HepG2 (cell line): ENCODE data around the gene NOTCH3. TPM values are rescaled to one million over a fixed set of nuclear protein-coding genes. Genes with fewer than 3 reads are reported as not detected.

Experiments used
- ADNP ChIP-seq: sonication (generic); formaldehyde crosslinking; IDR thresholded peaks from 2 replicates; pipeline ENCODE4 v1.4.0; 2020; ENCODE audit warnings: missing genetic modification reagents
- AKAP8 ChIP-seq: sonication (generic); formaldehyde crosslinking; IDR thresholded peaks from 2 replicates; pipeline ENCODE4 v1.5.1; 2020; ENCODE audit warnings: mild to moderate bottlenecking, missing genetic modification reagents
- EP300 ChIP-seq, 3 experiments: sonication (generic) in 1 of 3; formaldehyde crosslinking in 1 of 3; IDR thresholded peaks; 2 replicates each; pipeline versions ENCODE4 v1.5.1 to v1.6.1; 2011 to 2020; ENCODE audit warnings: low read depth in 2 of 3, low read length in 2 of 3, borderline replicate concordance in 1 of 3, improper control_type of control experiment in 1 of 3, mild to moderate bottlenecking in 1 of 3, missing genetic modification reagents in 1 of 3, moderate library complexity in 1 of 3
- GABPA ChIP-seq, 2 experiments: IDR thresholded peaks; 2 replicates each; pipeline ENCODE4 v1.6.1; 2011 to 2016; ENCODE audit warnings: low read depth in 2 of 2, low read length in 1 of 2, missing biosample characterization in 1 of 2, missing genetic modification characterization in 1 of 2
- HIVEP1 ChIP-seq: sonication (generic); formaldehyde crosslinking; IDR thresholded peaks from 2 replicates; pipeline ENCODE4 v1.4.0; 2020; ENCODE audit warnings: mild to moderate bottlenecking, missing genetic modification reagents
- MTA1 ChIP-seq: sonication (generic); formaldehyde crosslinking; IDR thresholded peaks from 2 replicates; pipeline ENCODE4 v1.4.0; 2020; ENCODE audit warnings: missing genetic modification reagents, mild to moderate bottlenecking, borderline replicate concordance
- POLR2AphosphoS2 ChIP-seq: IDR thresholded peaks from 2 replicates; pipeline ENCODE4 v1.6.1; 2011; ENCODE audit warnings: low read depth, low read length, improper control_type of control experiment
- REL ChIP-seq: sonication (generic); formaldehyde crosslinking; conservative IDR thresholded peaks from 2 replicates; pipeline ENCODE4 v1.8.0; 2022; ENCODE audit warnings: mild to moderate bottlenecking, missing genetic modification reagents, moderate library complexity
- SKI ChIP-seq: fragments of 450-650 bp; IDR thresholded peaks from one replicate; pipeline ENCODE4 v1.6.1; 2018; ENCODE audit warnings: mild to moderate bottlenecking; ENCODE audit not compliant: partially characterized antibody
- U2AF2 ChIP-seq: fragments of 200-400 bp; formaldehyde crosslinking; IDR thresholded peaks from 2 replicates; pipeline ENCODE4 v1.6.1; 2017; ENCODE audit warnings: low read depth, mild to moderate bottlenecking, low read length
- ZBTB43 ChIP-seq: sonication (generic); formaldehyde crosslinking; conservative IDR thresholded peaks from 2 replicates; pipeline ENCODE4 v1.4.0; 2020; ENCODE audit warnings: missing genetic modification reagents
- ZIK1 ChIP-seq: sonication (generic); formaldehyde crosslinking; IDR thresholded peaks from 2 replicates; pipeline ENCODE4 v1.5.0; 2020; ENCODE audit warnings: mild to moderate bottlenecking, low read depth, missing genetic modification reagents, borderline replicate concordance
- ZNF260 ChIP-seq: sonication (generic); formaldehyde crosslinking; IDR thresholded peaks from 2 replicates; pipeline ENCODE4 v1.4.0; 2020; ENCODE audit warnings: missing genetic modification reagents, low read depth, mild to moderate bottlenecking, borderline replicate concordance
- ZNF335 ChIP-seq: sonication (generic); formaldehyde crosslinking; IDR thresholded peaks from 2 replicates; pipeline ENCODE4 v1.4.0; 2020; ENCODE audit warnings: missing genetic modification reagents
- ZNF674 ChIP-seq: sonication (generic); formaldehyde crosslinking; IDR thresholded peaks from 2 replicates; pipeline ENCODE4 v1.5.0; 2020; ENCODE audit warnings: low read depth, mild to moderate bottlenecking, missing genetic modification reagents
- ZNF7 ChIP-seq: IDR thresholded peaks from 2 replicates; pipeline ENCODE4 v1.6.1; 2016; ENCODE audit warnings: missing biosample characterization, missing genetic modification reagents
- polyA plus RNA-seq, 8 experiments: library from polyadenylated mRNA; depleted of rRNA in 3 of 8; stranded (reverse) in 7 of 8; unstranded in 1 of 8; fragments of >200 nt; fragmentation: Illumina TruSeq in 4 of 8; extraction: Trizol in 4 of 8; gene quantifications; 2 replicates each; pipeline versions ENCODE4 v1.2.1 to v1.2.3, GENCODE V29; 2011 to 2016; ENCODE audit warnings: low read depth in 4 of 8, missing spikeins in 1 of 8, mixed read lengths in 1 of 8; ENCODE audit not compliant: insufficient read depth in 1 of 8
- total RNA-seq, 5 experiments: library from RNA; depleted of rRNA; stranded (reverse); fragments of >200 nt; fragmentation: Illumina TruSeq; extraction: Trizol; gene quantifications; 2 replicates each; pipeline ENCODE4 v1.2.3, GENCODE V29; 2016; ENCODE audit warnings: low read depth in 1 of 5
- TF ChIP-seq, protein P1 (sequence below): sonication (generic); formaldehyde crosslinking; IDR thresholded peaks from 2 replicates; pipeline ENCODE4 v1.9.0; 2022; ENCODE audit warnings: missing genetic modification reagents, mild to moderate bottlenecking, borderline replicate concordance
- TF ChIP-seq, protein P2 (sequence below): sonication (generic); formaldehyde crosslinking; IDR thresholded peaks from 2 replicates; pipeline ENCODE4 v1.4.0; 2020; ENCODE audit warnings: mild to moderate bottlenecking, low read depth, missing genetic modification reagents
- TF ChIP-seq, protein P3 (sequence below): sonication (generic); formaldehyde crosslinking; IDR thresholded peaks from 2 replicates; pipeline ENCODE4 v1.5.0; 2020; ENCODE audit warnings: mild to moderate bottlenecking, missing genetic modification reagents, borderline replicate concordance

Gene NOTCH3
- total and polyA plus RNA-seq, 2 of the 13 experiments (the other 11 are each of a cell fraction or from before 2014, with no cell fraction given): 0.09 to 0.28 TPM

- TF ChIP-seq ZBTB43 (CRISPR knock-in tag) (peak; percentile 80), ADNP (CRISPR knock-in tag) (no peak), HIVEP1 (CRISPR knock-in tag) (peak; percentile 79), SKI (no peak), ZNF260 (CRISPR knock-in tag) (no peak), GABPA (IDR thresholded peaks at IDR 0.05; ENCODE audit: low read depth, low read length) (no peak), GABPA (CRISPR knock-in tag; IDR thresholded peaks at IDR 0.05; ENCODE audit: low read depth) (no peak; the same call in 1 of the 2 replicates), REL (CRISPR knock-in tag) (no peak), EP300 (IDR thresholded peaks at IDR 0.05; ENCODE audit: low read depth in 2 of 2, low read length in 2 of 2) (no peak), EP300 (CRISPR knock-in tag; IDR thresholded peaks at IDR 0.05; ENCODE audit: borderline replicate concordance) (no peak), U2AF2 (no peak), AKAP8 (CRISPR knock-in tag) (peak; percentile 89; the same call in 1 of the 2 replicates), ZIK1 (CRISPR knock-in tag) (no peak), MTA1 (CRISPR knock-in tag) (peak; percentile 68; the same call in 1 of the 2 replicates), ZNF674 (0 out of 2 replicates have a peak, but pooled peaks have one; percentile 11), POLR2AphosphoS2 (no peak), ZNF7 (CRISPR knock-in tag) (no peak), ZNF335 (no peak)
- TF ChIP-seq, protein P1, sequence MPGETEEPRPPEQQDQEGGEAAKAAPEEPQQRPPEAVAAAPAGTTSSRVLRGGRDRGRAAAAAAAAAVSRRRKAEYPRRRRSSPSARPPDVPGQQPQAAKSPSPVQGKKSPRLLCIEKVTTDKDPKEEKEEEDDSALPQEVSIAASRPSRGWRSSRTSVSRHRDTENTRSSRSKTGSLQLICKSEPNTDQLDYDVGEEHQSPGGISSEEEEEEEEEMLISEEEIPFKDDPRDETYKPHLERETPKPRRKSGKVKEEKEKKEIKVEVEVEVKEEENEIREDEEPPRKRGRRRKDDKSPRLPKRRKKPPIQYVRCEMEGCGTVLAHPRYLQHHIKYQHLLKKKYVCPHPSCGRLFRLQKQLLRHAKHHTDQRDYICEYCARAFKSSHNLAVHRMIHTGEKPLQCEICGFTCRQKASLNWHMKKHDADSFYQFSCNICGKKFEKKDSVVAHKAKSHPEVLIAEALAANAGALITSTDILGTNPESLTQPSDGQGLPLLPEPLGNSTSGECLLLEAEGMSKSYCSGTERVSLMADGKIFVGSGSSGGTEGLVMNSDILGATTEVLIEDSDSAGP: peak; percentile 98
- TF ChIP-seq, protein P2, sequence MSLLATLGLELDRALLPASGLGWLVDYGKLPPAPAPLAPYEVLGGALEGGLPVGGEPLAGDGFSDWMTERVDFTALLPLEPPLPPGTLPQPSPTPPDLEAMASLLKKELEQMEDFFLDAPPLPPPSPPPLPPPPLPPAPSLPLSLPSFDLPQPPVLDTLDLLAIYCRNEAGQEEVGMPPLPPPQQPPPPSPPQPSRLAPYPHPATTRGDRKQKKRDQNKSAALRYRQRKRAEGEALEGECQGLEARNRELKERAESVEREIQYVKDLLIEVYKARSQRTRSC: 0 out of 2 replicates have a peak, but pooled peaks have one; percentile 39
- TF ChIP-seq, protein P3, sequence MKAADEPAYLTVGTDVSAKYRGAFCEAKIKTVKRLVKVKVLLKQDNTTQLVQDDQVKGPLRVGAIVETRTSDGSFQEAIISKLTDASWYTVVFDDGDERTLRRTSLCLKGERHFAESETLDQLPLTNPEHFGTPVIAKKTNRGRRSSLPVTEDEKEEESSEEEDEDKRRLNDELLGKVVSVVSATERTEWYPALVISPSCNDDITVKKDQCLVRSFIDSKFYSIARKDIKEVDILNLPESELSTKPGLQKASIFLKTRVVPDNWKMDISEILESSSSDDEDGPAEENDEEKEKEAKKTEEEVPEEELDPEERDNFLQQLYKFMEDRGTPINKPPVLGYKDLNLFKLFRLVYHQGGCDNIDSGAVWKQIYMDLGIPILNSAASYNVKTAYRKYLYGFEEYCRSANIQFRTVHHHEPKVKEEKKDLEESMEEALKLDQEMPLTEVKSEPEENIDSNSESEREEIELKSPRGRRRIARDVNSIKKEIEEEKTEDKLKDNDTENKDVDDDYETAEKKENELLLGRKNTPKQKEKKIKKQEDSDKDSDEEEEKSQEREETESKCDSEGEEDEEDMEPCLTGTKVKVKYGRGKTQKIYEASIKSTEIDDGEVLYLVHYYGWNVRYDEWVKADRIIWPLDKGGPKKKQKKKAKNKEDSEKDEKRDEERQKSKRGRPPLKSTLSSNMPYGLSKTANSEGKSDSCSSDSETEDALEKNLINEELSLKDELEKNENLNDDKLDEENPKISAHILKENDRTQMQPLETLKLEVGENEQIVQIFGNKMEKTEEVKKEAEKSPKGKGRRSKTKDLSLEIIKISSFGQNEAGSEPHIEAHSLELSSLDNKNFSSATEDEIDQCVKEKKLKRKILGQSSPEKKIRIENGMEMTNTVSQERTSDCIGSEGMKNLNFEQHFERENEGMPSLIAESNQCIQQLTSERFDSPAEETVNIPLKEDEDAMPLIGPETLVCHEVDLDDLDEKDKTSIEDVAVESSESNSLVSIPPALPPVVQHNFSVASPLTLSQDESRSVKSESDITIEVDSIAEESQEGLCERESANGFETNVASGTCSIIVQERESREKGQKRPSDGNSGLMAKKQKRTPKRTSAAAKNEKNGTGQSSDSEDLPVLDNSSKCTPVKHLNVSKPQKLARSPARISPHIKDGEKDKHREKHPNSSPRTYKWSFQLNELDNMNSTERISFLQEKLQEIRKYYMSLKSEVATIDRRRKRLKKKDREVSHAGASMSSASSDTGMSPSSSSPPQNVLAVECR (CRISPR knock-in tag): peak; percentile 73; the same call in 1 of the 2 replicates
Measured at GRCh38 chr19:15125232-15126067, 75.3 kb downstream of the NOTCH3 start (continued).
